HG03521 (cell line): ENCODE data around the gene MS4A13.
"Not testable (repeated sequence)": the region's sequence is repeated elsewhere in the genome, so short reads cannot be mapped to it uniquely, and the experiment has no call there.

ENCODE experiments used
- ATAC-seq: cut with Tn5 transposase; IDR thresholded peaks from one replicate; pipeline ENCODE4 v1.9.1; 2021; ENCODE audit warnings: mild to moderate bottlenecking, moderate library complexity; ENCODE audit not compliant: unreplicated experiment

Gene MS4A13

DNA sequence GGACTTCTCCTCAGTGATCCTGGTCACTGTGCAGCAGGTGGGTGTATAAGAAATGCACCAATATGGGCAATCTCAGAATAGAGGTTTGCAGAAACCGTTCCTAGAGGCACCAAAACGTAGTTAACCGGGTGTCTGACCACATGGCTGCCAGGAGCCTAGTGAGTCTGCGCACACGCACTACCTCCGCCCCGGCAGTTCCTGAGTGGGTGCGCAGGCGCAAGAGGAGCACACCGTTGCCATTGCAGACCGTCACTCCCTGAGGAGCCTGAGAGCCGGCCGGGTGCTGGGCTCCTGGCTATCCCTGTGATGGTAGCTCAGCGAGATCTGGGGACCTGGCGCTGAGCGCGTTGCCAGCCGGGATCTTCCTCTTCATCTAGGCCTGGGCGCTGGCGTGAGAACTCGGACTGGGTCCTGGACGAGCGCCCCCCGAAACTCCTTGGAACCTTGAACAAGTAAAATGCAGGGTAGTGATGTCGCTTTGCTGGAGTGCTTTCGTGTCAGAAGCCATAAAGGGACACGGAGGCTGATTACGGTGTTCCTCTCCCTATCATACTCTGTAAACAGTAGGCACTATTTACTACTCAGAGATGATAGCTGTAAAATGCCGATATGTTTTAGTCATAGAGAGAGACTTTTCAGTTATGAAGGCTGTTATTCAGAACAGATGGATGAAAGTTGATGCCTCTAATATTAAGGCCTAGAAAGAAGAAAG is at the start of gene MS4A13:
MS4A13 (plus strand) TSS at position 249 of the 712 bp plus-strand sequence. CDS start 2,692 bp downstream, outside the sequence.
- no peak for ATAC-seq

DNA sequence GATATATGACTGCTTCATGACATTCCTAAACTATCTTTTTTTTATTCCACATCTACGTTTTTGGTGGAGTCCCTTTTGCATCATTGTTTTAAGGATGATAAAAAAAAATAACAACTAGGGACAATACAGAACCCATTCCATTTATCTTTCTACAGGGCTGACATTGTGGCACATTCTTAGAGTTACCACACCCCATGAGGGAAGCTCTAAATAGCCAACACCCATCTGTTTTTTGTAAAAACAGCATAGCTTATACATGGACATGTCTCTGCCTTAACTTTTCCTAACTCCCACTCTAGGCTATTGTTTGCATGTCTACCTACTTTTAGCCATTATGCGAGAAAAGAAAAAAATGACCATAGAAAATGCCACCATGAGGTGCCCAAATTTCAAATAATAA is 46.4 kb upstream of the MS4A13 start:
- ATAC-seq: no peak

GRCh38 chr11:60469723-60470122 is 45.5 kb upstream of the MS4A13 start:
- no peak for ATAC-seq

DNA sequence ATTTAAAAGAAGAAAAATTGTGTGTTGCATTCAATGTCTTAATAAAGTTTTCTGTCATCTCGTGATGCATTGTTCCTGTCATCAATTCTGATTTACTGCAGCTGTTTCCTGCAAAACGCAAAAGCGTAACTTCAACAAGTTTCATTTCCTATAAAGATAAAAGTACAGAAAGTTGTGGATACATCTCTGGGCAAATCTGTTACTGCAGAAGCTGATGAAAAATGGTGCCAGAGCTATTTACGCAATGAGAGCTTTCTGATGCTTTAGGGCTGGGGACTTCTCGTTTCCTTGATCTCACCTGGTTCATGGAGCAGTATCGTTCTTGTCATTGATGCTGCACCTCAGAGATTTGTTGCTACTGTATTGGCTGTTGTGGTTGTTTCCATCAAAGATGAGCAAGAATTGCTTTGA is 38.2 kb upstream of the MS4A13 start:
- ATAC-seq: no peak

- no peak for ATAC-seq
Observed at GRCh38 chr11:60482361-60482760, 32.8 kb upstream of the MS4A13 start.

- peak; percentile 97 for ATAC-seq
Observed at GRCh38 chr11:60485987-60486386, 29.2 kb upstream of the MS4A13 start.

DNA sequence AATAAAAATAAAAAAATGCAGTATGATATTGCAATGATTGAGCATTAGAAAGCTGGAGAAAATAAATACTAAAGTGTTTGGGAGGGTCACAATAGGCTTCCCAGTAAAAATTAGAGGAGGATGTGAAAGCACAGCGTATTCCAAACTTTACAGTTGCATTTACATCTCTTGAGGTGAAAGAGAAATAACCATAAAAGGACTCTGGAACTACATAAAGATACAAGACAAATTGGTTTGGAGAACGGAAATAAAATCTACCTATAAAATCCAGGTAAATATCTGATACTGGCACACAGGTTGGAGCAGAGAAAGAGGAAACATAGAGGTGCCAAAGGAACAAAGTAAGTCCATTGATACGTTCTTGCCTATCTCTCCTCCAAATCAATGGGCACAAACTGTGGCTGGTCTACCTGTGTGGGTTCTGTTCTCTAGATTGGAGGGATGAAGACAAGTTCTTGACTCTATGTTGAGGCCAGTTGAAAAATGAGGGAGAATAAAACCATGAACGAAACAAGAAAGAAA is 22.6 kb upstream of the MS4A13 start, which contains the start of gene MS4A12:
MS4A12 (plus strand) TSS at position 291 of the 522 bp plus-strand sequence. CDS start 4,541 bp downstream, outside the sequence.
- no peak for ATAC-seq

DNA sequence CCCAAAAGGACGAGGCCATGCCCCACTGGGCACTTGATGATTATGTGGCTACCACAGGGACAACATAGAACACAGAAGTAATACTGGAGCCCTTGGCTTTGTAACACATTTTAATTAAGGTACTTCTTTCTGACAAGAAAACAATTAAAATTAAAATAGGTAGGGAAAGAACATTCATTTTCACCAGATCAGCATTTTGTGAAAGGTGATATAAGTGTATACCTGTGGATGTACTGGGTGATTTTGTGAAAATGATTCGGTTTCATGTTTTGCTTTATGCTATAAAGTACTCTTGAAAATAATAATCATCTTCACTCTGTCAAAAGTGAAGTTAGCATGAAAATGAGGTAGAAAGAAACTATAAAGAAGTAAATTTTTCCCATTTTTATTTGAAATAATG is 21.7 kb upstream of the MS4A13 start:
- no peak for ATAC-seq

- ATAC-seq: no peak
Observed at GRCh38 chr11:60498399-60498798, 16.8 kb upstream of the MS4A13 start.

- ATAC-seq: peak; percentile 57
Observed at GRCh38 chr11:60498853-60499252, 16.3 kb upstream of the MS4A13 start.

GRCh38 chr11:60500276-60500910 is 14.8 kb upstream of the MS4A13 start:
- no peak for ATAC-seq

GRCh38 chr11:60502221-60502775 is 12.9 kb upstream of the MS4A13 start:
- no peak for ATAC-seq

DNA sequence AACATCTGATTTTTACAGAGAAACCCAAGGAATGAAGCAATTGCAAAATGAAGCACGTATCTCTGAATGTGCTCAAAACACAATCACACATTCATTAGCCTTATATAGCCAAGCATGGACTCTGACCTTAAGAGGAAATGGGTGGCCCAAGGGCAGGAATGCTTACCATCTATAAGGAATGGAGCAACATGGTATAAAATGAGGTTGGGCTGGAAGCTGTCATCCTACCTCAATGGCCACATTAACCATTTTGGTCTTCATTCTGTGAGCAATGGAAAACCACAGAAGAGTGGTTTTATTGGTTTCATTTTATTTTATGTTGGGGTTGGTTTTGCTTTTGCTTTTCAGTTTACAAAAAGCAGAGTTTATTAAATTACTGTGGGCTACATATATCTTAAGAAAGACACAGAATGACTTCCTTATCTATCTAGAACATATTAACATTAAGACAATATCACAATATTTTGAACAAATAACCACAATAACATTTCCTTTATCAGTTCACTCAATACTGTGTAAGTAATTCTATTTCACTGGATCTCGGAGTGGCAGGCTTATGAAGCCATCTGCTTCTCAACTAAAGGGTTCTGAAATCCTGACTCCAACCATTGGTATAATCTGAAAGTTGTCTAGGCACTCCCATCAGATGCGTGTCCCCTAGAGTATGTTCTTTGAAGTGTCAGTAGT is 10.8 kb upstream of the MS4A13 start:
- no peak for ATAC-seq

- not testable (repeated sequence) for ATAC-seq
Observed at GRCh38 chr11:60509609-60510008, 5.6 kb upstream of the MS4A13 start.

DNA sequence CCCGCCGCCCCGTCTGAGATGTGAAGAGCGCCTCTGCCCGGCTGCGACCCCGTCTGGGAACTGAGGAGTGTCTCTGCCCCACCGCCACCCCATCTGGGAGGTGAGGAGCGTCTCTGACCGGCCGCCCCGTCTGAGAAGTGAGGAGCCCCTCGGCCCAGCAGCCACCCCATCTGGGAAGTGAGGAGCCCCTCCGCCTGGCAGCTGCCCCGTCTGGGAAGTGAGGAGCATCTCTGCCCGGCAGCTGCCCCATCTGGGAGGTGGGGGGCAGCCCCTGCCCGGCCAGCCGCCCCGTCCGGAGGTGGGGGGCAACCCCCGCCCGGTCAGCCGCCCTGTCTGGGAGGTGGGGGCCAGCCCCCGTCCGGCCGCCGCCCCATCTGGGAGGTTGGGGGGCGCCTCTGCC is 5.0 kb upstream of the MS4A13 start:
- not testable (repeated sequence) for ATAC-seq

- no peak for ATAC-seq
Observed at GRCh38 chr11:60511393-60511792, 3.8 kb upstream of the MS4A13 start.

DNA sequence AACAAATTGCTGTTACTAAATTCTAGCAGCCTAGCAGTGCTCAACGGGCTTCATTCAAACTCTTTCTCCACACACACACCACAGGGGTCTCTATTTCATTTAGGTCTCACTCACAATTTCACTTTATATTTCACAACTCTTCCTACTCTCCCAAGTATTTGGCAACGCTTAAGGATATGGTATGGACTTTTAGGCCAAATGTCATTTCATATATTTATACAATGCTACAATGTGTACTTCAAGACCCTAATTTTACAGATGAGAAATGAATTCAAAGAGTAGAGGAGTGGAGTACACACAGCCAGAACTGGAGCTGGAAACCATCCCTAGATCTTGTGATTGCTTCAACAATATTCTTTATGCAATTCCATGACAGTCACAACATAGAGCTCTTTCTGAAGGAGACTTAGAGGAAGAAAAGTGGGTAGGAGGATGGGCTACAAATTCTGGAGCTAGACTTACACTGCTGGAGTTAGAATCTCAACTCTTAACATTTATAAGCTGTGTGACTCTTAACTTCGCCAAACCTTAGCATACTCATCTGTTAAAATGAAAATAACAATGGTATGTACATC is 2.5 kb upstream of the MS4A13 start:
- no peak for ATAC-seq

DNA sequence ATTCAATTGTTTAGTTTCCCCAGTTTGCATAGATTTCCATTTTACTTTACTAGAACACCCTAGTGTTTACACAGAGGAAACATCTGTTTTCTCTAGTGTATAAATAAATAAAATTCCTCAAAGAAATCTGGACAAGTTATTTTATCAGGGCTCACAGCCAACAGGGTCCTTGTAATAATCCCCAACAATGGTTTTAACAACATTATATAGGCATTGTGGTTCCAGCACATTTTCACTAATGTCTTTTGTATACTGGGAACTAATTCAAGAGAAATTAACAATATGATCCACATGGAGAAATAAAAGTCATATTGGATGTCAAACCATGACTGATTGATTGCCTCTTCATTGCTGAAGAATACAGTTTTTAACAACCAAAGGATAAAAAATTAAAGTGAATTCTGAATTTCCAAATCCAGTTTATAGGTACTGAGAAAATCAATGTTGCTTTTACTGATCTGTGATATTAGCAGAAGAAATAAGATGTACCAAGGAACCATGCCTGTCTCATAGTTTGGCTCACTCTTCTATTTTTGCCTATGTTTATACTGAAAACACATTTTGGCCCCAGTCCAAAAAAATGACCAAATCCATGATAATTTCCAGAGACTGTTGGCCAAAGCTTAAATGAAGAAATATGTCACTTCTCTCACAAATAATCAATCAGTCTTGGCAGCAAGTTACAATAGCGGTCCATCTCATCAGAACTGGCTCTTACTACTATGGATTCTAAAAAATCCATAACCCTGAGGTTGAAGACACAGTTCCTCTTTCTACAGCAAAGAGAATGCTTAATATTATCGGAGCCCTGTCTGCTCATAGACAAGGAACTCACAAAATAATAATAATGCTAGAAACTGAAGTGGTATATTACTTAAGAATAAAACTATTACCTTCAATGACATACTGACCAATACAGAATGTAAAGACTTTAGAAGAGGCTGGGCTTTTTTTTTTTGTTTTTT is 1.4 kb upstream of the MS4A13 start:
- no peak for ATAC-seq

DNA sequence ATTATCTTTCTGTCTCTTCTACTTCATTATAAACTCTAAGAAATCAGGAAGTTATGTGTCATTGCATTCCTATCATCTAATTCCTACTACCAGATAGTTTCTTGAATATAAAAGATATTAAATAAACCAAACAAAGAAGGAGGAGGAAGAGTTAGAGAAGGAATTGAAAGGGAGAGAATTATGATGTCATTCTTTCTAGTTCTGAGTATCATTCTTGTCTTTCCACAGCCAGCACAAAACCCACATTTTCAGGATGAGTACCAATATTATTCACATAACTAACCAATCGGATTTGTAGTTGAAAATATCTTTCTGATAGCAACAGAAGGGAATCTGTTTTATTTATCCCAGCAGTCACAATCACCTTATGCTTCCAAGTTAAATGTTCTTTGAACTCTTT is 13.3 kb downstream of the MS4A13 start:
- no peak for ATAC-seq

- no peak for ATAC-seq
Observed at GRCh38 chr11:60528934-60529333, 13.7 kb downstream of the MS4A13 start.
